ENCODE measurements around the gene TNFRSF8. TPM values are rescaled to one million over a fixed set of nuclear protein-coding genes. Genes with fewer than 3 reads are reported as not detected.
A peak's percentile ranks its signal among the peaks of the same experiment; 100 is the strongest.

Gene TNFRSF8
- total RNA-seq, 1 experiment from 2014 or later, result 20.8 TPM

- Mint-ChIP-seq H3K9me3 (no peaks in the 10 kb centered on the region; the same call in 1 of the 2 replicates), H3K27me3 (ENCODE audit: low read depth) (no peaks in the 10 kb centered on the region; the same call in 1 of the 2 replicates), H3K4me3 (no peak overlapping the region), H3K4me1 (peaks cover 20% of the 10 kb centered on the region), H3K36me3 (no peaks in the 10 kb centered on the region), H3K27ac (no peak overlapping the region; the same call in 1 of the 2 replicates)
- DNase-seq (ENCODE audit: low spot score) (no peak), ATAC-seq (0 out of 2 replicates have a peak, but pooled peaks have one; percentile 11)
- ChIA-PET POLR2A (no interaction called here), CTCF (interaction anchor here (0.6 to 2.0 kb wide), 6 partner anchors 8 to 80 kb away, joined by 3 to 11 read pairs (median 4); no protein-coding TSS in a partner anchor)
- TF ChIP-seq, protein P1, sequence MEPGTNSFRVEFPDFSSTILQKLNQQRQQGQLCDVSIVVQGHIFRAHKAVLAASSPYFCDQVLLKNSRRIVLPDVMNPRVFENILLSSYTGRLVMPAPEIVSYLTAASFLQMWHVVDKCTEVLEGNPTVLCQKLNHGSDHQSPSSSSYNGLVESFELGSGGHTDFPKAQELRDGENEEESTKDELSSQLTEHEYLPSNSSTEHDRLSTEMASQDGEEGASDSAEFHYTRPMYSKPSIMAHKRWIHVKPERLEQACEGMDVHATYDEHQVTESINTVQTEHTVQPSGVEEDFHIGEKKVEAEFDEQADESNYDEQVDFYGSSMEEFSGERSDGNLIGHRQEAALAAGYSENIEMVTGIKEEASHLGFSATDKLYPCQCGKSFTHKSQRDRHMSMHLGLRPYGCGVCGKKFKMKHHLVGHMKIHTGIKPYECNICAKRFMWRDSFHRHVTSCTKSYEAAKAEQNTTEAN (CRISPR knock-in tag; IDR thresholded peaks at IDR 0.05), result no peak
- no peak for TF ChIP-seq EMX1 (CRISPR knock-in tag; IDR thresholded peaks at IDR 0.05)
- TF ChIP-seq IRF2 (CRISPR knock-in tag; IDR thresholded peaks at IDR 0.05; ENCODE audit: borderline replicate concordance, low read depth), result no peak
- TF ChIP-seq KAT7 (CRISPR knock-in tag; IDR thresholded peaks at IDR 0.05; ENCODE audit: borderline replicate concordance), result no peak
- TF ChIP-seq ZNF121 (CRISPR knock-in tag; IDR thresholded peaks at IDR 0.05), result no peak
- no peak for TF ChIP-seq ZNF138 (CRISPR knock-in tag; conservative IDR thresholded peaks at IDR 0.05)
- no peak for TF ChIP-seq USF2 (CRISPR knock-in tag; IDR thresholded peaks at IDR 0.05)
- TF ChIP-seq SMAD3 (CRISPR knock-in tag; IDR thresholded peaks at IDR 0.05; ENCODE audit: borderline replicate concordance), result no peak
- TF ChIP-seq, protein P2, sequence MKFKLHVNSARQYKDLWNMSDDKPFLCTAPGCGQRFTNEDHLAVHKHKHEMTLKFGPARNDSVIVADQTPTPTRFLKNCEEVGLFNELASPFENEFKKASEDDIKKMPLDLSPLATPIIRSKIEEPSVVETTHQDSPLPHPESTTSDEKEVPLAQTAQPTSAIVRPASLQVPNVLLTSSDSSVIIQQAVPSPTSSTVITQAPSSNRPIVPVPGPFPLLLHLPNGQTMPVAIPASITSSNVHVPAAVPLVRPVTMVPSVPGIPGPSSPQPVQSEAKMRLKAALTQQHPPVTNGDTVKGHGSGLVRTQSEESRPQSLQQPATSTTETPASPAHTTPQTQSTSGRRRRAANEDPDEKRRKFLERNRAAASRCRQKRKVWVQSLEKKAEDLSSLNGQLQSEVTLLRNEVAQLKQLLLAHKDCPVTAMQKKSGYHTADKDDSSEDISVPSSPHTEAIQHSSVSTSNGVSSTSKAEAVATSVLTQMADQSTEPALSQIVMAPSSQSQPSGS (CRISPR knock-in tag; IDR thresholded peaks at IDR 0.05; ENCODE audit: borderline replicate concordance, low read depth), result no peak
- no peak for TF ChIP-seq ZNF219 (CRISPR knock-in tag; IDR thresholded peaks at IDR 0.05; ENCODE audit: borderline replicate concordance)
- no peak for TF ChIP-seq RORB (CRISPR knock-in tag; IDR thresholded peaks at IDR 0.05)
- no peak for TF ChIP-seq GRHL2 (CRISPR knock-in tag; IDR thresholded peaks at IDR 0.05; ENCODE audit: insufficient replicate concordance, severe bottlenecking)
- TF ChIP-seq JUN (CRISPR knock-in tag; IDR thresholded peaks at IDR 0.05), result no peak
- TF ChIP-seq, protein P3, sequence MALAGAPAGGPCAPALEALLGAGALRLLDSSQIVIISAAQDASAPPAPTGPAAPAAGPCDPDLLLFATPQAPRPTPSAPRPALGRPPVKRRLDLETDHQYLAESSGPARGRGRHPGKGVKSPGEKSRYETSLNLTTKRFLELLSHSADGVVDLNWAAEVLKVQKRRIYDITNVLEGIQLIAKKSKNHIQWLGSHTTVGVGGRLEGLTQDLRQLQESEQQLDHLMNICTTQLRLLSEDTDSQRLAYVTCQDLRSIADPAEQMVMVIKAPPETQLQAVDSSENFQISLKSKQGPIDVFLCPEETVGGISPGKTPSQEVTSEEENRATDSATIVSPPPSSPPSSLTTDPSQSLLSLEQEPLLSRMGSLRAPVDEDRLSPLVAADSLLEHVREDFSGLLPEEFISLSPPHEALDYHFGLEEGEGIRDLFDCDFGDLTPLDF (CRISPR knock-in tag; IDR thresholded peaks at IDR 0.05), result no peak
These were observed 125.0 kb downstream of the TNFRSF8 start for GRCh38 chr1:12188115-12188514.

- no peaks in the 10 kb centered on the region for H3K36me3 Mint-ChIP-seq
- no peaks in the 10 kb centered on the region; the same call in 1 of the 2 replicates for H3K9me3 Mint-ChIP-seq
- peaks cover 19% of the 10 kb centered on the region for H3K4me1 Mint-ChIP-seq
- DNase-seq (ENCODE audit: low spot score), result no peak
- TF ChIP-seq HMGA2 (CRISPR knock-in tag; IDR thresholded peaks at IDR 0.05), result no peak
- no peak for TF ChIP-seq NR3C1 (CRISPR knock-in tag; conservative IDR thresholded peaks at IDR 0.05; ENCODE audit: low read depth)
- TF ChIP-seq SMAD3 (CRISPR knock-in tag; IDR thresholded peaks at IDR 0.05; ENCODE audit: borderline replicate concordance), result no peak
- no peak for TF ChIP-seq EMX1 (CRISPR knock-in tag; IDR thresholded peaks at IDR 0.05)
- TF ChIP-seq GRHL2 (CRISPR knock-in tag; IDR thresholded peaks at IDR 0.05; ENCODE audit: insufficient replicate concordance, severe bottlenecking), result no peak
- ATAC-seq, result peak; percentile 37
- no peaks in the 10 kb centered on the region; the same call in 1 of the 2 replicates for H3K27me3 Mint-ChIP-seq (ENCODE audit: low read depth)
- H3K27ac Mint-ChIP-seq, result no peak overlapping the region
- POLR2A ChIA-PET, result interaction anchor here (0.5 kb wide), 1 partner anchor 29 kb away, joined by 3 read pairs; no protein-coding TSS in a partner anchor
- H3K4me3 Mint-ChIP-seq, result no peak overlapping the region
- CTCF ChIA-PET, result interaction anchor here (0.7 to 2.0 kb wide), 6 partner anchors 8 to 87 kb away, joined by 3 to 11 read pairs (median 4); no protein-coding TSS in a partner anchor
These were observed 125.7 kb downstream of the TNFRSF8 start for GRCh38 chr1:12188657-12189327.

DNA sequence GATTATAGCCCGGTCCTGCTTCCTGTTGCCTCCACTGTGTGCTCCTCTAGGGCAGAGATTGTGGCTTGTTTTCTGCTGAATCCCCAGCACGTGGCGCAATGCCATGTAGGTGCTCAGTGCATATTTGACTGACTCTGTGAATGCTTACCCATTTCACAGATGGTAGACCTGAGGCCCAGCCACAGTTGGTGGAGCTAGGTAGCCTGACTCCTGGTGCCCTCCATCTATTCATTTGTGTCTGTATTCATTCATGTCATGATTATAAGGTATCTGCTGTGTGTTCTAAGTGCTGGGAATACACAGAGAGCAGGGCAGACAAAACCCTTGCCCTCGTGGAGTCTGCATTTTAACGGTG is 126.2 kb downstream of the TNFRSF8 start:
- ChIA-PET CTCF (interaction anchor here (0.7 to 2.0 kb wide), 3 partner anchors 19 to 86 kb away, joined by 3 to 11 read pairs (median 3); no protein-coding TSS in a partner anchor), POLR2A (no interaction called here)
- DNase-seq (ENCODE audit: low spot score) (no peak), ATAC-seq (no peak)
- H3K36me3 Mint-ChIP-seq, result no peaks in the 10 kb centered on the region
- H3K4me1 Mint-ChIP-seq, result peaks cover 14% of the 10 kb centered on the region
- no peaks in the 10 kb centered on the region; the same call in 1 of the 2 replicates for H3K27me3 Mint-ChIP-seq (ENCODE audit: low read depth)
- H3K27ac Mint-ChIP-seq, result no peak overlapping the region
- no peaks in the 10 kb centered on the region; the same call in 1 of the 2 replicates for H3K9me3 Mint-ChIP-seq
- H3K4me3 Mint-ChIP-seq, result no peak overlapping the region
- no peak for TF ChIP-seq PRDM15 (CRISPR knock-in tag; IDR thresholded peaks at IDR 0.05)
- no peak for TF ChIP-seq USF1 (CRISPR knock-in tag; IDR thresholded peaks at IDR 0.05)
- no peak for TF ChIP-seq SMAD4 (CRISPR knock-in tag; IDR thresholded peaks at IDR 0.05)
- TF ChIP-seq ATF3 (CRISPR knock-in tag; conservative IDR thresholded peaks at IDR 0.05), result no peak
- TF ChIP-seq NFATC4 (CRISPR knock-in tag; IDR thresholded peaks at IDR 0.05), result no peak
- TF ChIP-seq TCF7 (CRISPR knock-in tag; IDR thresholded peaks at IDR 0.05; ENCODE audit: low read depth), result no peak
